Stimulated activated CD8-positive, alpha-beta memory T cell treated with anti-CD3 and anti-CD28 coated beads, Interleukin-15, amount 100 ng/mL, for 4 hours (primary cell): ENCODE results near the gene MARCHF3.
"Not testable (repeated sequence)": the region's sequence is repeated elsewhere in the genome, so short reads cannot be mapped to it uniquely, and the experiment has no call there.

Experiments
- DNase-seq, 2 donors: peaks; one replicate each; pipeline ENCODE4 v3.0.0-alpha.2; 2020; ENCODE audit warnings: low read depth in 2 of 2

Gene MARCHF3, protein sequence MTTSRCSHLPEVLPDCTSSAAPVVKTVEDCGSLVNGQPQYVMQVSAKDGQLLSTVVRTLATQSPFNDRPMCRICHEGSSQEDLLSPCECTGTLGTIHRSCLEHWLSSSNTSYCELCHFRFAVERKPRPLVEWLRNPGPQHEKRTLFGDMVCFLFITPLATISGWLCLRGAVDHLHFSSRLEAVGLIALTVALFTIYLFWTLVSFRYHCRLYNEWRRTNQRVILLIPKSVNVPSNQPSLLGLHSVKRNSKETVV

DNA sequence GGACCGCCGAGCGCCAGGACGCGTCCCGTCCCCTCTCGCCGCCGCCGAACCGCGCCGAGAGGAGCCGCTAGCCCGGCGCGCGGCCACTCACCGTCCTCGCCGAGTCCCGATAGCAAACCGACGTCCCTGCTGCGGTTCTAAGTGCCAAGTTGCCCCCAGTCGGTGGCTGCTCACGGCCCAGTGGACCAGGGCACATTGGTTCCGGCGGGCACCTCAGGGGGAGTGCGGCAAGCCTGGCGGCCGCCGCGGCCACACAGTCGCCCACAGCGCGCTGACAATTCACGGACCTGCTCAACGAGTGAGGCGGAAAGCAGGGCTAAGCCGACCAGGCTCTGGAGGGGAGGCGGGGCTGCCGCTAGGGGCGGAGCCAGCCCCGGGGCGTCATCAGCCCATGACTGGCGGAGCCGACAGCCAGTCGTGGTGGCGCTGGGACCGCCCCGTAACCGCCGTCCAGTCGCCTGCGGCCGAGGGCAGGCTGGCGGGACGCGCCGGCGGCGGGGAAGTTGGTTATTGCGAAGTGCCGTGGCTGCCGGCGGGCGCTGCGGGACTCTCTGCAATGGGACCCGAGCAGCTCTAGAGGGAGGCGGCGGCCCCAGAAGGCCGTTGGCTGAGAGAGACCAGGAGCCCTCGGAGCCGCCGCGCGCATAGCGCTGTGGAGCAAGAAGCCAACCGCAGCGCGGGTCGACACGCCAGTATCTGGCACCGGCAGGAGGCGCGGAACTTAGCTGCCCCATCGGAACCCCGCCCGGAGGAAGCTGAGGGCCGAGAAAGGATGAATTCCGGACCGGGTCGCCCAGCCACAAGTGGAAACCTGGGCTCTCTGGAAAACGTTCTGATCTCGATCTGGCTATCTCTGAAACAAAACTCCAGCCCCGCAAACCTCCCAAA lies at the start of gene MARCHF3:
TSS of gene MARCHF3 (minus strand) at position 300 of the 888 bp plus-strand sequence. CDS start 112,387 bp downstream, outside the sequence.
- DNase-seq, result peak; percentile 80 to 91

DNA sequence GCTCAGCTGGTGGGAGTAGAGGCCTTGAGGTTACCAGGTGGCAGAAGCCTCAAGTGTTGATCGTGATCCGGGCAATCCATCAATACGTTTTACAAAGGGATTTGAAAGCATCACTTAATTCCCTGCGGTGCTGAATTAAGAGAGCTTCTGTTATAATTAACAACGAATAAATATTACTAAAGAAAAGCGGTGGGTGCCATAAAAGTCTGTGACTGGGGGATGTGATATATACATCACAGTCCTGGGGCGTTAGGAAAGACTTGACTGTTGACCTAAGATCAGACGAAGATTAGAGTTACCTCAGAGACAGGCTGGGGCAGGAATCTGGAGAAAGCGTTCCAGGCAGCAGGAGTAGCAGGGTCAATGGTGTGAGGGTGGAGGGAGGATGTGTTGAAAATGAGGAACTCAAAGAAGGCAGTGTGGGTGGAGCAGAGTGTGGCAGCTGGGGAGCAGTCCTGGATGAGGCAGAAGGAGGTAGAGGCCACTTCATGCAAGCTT lies 49.7 kb upstream of the MARCHF3 start:
- no peak for DNase-seq

- no peak for DNase-seq
Observed at GRCh38 chr5:127077366-127077765, 47.0 kb upstream of the MARCHF3 start.

GRCh38 chr5:127076315-127077129 lies 46.2 kb upstream of the MARCHF3 start:
- DNase-seq, result no peak

- DNase-seq, result no peak
Observed at GRCh38 chr5:127074466-127074865, 44.1 kb upstream of the MARCHF3 start.

GRCh38 chr5:127072861-127073846 lies 42.8 kb upstream of the MARCHF3 start, which contains the start of gene C5orf63:
C5orf63 (minus strand) TSS chr5:127073502; CDS start chr5:127058995, 14,507 bp downstream.
- DNase-seq, result peak; percentile 35 to 52

DNA sequence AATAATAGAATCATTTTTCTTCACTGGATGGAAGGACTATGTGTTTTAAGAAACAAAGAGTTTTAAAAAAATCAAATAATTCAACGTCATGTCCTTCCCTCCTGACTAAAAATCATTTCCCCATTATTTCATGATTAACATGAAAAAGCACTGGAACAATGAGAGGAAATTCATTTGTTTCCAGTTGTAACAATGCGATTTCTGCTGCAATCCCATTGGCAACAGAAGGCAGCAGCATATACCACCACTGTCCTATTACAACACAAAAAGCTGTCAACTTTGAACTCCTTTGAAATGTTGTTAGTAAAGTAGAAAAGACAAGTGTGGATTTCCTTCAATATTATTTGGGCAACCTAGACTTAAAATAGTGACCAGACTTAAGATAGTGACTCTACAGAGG lies 39.9 kb upstream of the MARCHF3 start:
- no peak for DNase-seq

- DNase-seq, result no peak
Observed at GRCh38 chr5:127068493-127069214, 38.3 kb upstream of the MARCHF3 start.

- no peak for DNase-seq
Observed at GRCh38 chr5:127066721-127067120, 36.4 kb upstream of the MARCHF3 start.

GRCh38 chr5:127064253-127064840 lies 34.0 kb upstream of the MARCHF3 start:
- DNase-seq, result no peak

DNA sequence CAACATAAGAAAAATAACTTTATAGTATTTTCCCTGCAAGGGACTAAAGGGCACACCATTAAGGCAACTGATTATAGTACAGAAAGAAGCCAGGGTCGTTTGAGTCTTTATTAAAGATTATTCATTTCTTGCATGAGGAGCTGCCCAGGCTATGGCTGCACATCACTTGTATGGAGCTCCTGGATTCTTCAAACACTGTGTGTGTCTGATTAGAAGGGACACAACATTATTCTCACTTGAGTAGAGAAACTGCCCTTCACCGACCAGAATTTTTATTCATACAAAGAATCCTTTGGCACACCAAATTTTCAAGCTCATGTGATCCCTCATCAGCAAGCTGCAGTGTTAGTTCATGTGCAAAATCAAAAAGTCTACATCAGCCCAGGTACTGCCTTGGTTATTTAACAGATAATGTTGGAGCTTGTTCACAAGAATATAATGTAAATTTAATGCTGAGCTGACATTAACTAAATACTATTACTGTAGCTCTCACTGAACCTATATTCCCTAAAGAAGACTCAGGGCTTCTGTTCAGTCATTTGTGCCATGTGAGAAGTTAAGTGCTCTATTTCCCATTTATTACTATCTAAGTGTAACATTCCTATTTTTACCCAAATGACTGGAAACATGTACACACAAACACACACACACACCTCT lies 33.0 kb upstream of the MARCHF3 start:
- DNase-seq, result no peak

DNA sequence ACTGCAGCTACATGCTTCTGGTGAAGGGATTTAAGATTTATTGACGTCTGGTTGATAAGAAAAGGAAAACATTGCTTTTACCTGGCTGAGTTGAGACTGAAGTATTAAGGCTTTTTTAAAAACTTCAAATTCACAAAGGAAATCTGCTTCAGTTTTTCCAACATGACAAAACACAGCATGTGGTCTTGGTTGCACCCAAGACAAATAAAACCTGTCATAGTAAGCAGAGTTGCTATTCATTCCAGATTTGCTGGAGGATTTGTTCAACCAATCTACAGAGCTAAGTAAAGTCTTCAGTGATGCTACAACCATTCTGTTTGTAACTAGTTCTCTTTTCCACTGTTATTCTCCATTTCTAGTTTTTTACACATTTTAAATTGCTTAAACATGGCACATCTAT lies 31.6 kb upstream of the MARCHF3 start:
- no peak for DNase-seq

DNA sequence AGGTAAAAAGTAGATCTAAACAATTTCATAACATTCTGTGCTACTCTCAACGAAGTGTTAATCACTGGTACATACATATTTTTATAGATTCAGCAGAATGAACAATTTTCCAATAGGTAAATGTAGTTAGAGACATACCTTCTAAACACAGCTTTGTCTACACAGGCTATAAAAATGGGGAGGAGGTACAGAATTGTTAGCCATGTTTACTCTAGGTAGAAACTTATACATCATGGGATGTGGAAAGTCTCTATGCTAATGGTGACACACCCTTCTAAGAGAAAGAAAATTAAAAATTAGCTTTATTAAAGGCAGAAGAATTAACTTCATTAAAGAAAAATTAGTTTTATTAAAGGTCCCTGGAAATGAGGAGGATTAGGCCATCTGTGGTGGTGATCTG lies 31.2 kb upstream of the MARCHF3 start:
- DNase-seq, result no peak

DNA sequence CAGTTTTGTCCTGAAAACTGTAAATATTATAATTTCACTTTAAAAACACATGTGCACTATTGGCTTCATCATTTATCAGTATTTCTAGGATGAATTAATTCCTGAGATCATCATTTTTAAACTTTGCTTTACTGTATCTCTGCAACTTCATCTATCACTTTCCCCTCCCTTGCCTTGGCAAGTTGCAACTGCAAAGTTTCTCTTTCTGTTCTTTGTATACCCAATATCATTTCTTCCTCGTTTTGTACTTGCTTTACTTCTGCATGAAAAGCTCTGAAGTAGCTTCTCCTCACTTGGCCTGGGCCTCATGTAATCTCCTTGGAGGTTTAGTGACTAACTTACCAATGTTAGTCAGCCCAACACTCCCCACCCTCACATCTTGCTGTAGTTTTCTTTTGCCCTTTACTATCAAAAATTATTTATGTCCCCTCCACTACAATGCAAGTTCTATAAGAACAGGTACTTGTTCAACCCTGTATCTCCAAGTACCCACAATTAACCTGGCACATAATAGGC lies 30.2 kb upstream of the MARCHF3 start:
- no peak for DNase-seq

GRCh38 chr5:127056896-127057295 lies 26.5 kb upstream of the MARCHF3 start:
- DNase-seq, result no peak

DNA sequence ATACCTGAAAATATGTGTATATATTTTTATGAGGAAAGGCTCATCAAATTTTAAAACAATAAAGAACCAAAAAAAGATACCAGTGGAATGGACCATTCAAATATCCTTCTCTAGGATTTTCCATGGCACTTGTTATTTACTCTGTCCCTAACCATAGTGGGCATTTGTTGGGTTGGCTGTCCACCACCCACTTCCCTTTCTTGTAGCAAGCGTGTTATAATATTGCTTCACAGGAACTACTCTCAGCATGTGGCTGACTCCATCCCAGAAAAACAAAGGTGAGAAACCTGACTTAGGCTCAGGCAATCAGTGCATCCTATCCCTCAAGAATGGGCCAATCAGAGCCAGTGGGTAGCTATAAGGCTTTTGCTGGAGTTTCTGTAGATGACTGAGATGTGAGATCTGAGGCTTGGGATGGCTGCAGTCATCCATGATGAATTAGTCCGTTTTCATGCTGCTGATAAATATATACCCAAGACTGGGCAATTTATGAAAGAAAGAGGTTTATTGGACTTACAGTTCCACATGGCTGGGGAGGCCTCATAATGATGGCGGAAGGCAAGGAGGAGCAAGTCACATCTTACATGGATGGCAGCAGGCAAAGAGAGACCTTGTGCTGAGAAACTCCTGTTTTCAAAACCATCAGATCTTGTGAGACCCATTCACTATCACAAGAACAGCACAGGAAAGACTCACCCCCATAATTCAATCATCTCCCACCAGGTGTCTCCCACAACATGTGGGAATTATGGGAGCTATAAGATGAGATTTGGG lies 25.7 kb upstream of the MARCHF3 start:
- DNase-seq, result no peak

- not testable (repeated sequence) for DNase-seq
Observed at GRCh38 chr5:127053551-127053950, 23.2 kb upstream of the MARCHF3 start.

DNA sequence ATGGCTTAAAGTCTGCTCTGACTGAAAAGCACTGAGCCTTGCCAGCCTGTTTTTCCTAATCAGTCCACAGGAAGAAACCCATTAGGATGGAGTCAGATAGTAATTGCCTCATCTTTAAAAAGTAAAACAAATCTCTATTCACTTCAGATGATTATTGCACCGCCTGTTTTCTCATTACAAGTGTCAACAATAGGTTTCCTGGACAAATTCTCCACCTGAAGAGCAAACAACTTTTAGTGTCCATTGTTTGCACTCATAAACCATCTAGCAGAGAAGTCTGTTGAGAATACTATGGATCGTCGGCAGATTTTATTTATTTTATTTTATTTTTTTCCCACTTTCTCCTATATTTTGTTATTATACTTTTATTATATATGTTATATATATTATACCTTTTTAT lies 22.7 kb upstream of the MARCHF3 start:
- DNase-seq, result no peak
